Kidney capillary endothelial cell (primary cell): ENCODE data around the gene TBXAS1.

Experiments used
- DNase-seq: peaks from one replicate; pipeline ENCODE4 v3.0.0-alpha.2; 2018; ENCODE audit warnings: low spot score

The TBXAS1 gene

GRCh38 chr7:139829025-139829774 lies at the start of gene TBXAS1:
Gene TBXAS1, plus strand, starts transcription at chr7:139829264. Its CDS starts 127 bp downstream, at chr7:139829391.
- peak; percentile 26 for DNase-seq

GRCh38 chr7:139782932-139783331 lies 46.1 kb upstream of the TBXAS1 start:
- no peak for DNase-seq

GRCh38 chr7:139783647-139784385 lies 45.2 kb upstream of the TBXAS1 start:
- no peak for DNase-seq

- DNase-seq, result no peak
These were observed 44.4 kb upstream of the TBXAS1 start for GRCh38 chr7:139784648-139785047.

- no peak for DNase-seq
These were observed 37.7 kb upstream of the TBXAS1 start for GRCh38 chr7:139791316-139791715.

- no peak for DNase-seq
These were observed 31.5 kb upstream of the TBXAS1 start for GRCh38 chr7:139797607-139798006.

- no peak for DNase-seq
These were observed 30.8 kb upstream of the TBXAS1 start for GRCh38 chr7:139798221-139798620.

- DNase-seq, result no peak
These were observed 30.2 kb upstream of the TBXAS1 start for GRCh38 chr7:139798892-139799291.

GRCh38 chr7:139799586-139799985 lies 29.5 kb upstream of the TBXAS1 start:
- no peak for DNase-seq

- DNase-seq, result no peak
These were observed 24.5 kb upstream of the TBXAS1 start for GRCh38 chr7:139804571-139804970.

- no peak for DNase-seq
These were observed 22.1 kb upstream of the TBXAS1 start for GRCh38 chr7:139807009-139807408.

GRCh38 chr7:139808427-139808826 lies 20.6 kb upstream of the TBXAS1 start:
- no peak for DNase-seq

- no peak for DNase-seq
These were observed 20.1 kb upstream of the TBXAS1 start for GRCh38 chr7:139808846-139809442.

GRCh38 chr7:139811066-139811465 lies 18.0 kb upstream of the TBXAS1 start:
- DNase-seq, result peak; percentile 91

GRCh38 chr7:139813151-139813550 lies 15.9 kb upstream of the TBXAS1 start:
- peak; percentile 69 for DNase-seq

GRCh38 chr7:139813689-139814088 lies 15.4 kb upstream of the TBXAS1 start:
- no peak for DNase-seq

GRCh38 chr7:139817249-139817648 lies 11.8 kb upstream of the TBXAS1 start:
- DNase-seq, result no peak

- DNase-seq, result no peak
These were observed 9.0 kb upstream of the TBXAS1 start for GRCh38 chr7:139820089-139820488.

- DNase-seq, result no peak
These were observed 7.5 kb upstream of the TBXAS1 start for GRCh38 chr7:139821349-139822105.

GRCh38 chr7:139822855-139823254 lies 6.2 kb upstream of the TBXAS1 start:
- no peak for DNase-seq

GRCh38 chr7:139823959-139824521 lies 5.0 kb upstream of the TBXAS1 start:
- no peak for DNase-seq
